SK-N-SH treated with all-trans-retinoic acid at 6 μM for 48 hours (cell line): Measurements from ENCODE around the gene LGR4.

ENCODE experiments used
- ESRRG ChIP-seq: fragments of 250-450 bp; sonication (Bioruptor Pico); IDR thresholded peaks from 2 replicates; pipeline ENCODE4 v1.6.1; 2021; ENCODE audit warnings: mild to moderate bottlenecking
- OSR1 ChIP-seq: fragments of 250-450 bp; sonication (Bioruptor Pico); IDR thresholded peaks from 2 replicates; pipeline ENCODE4 v1.8.0; 2022; ENCODE audit warnings: moderate library complexity, mild to moderate bottlenecking, inconsistent platforms
- TF ChIP-seq, protein P1 (sequence below): fragments of 250-450 bp; sonication (Bioruptor Pico); IDR thresholded peaks from 2 replicates; pipeline ENCODE4 v1.8.0; 2021; ENCODE audit warnings: low read depth, mild to moderate bottlenecking, moderate library complexity, borderline replicate concordance
- TF ChIP-seq, protein P2 (sequence below): fragments of 250-450 bp; sonication (Bioruptor Pico); IDR thresholded peaks from 2 replicates; pipeline ENCODE4 v1.8.0; 2020; ENCODE audit warnings: mild to moderate bottlenecking, moderate library complexity, borderline replicate concordance
- TF ChIP-seq, protein P3 (sequence below): fragments of 250-450 bp; sonication (Bioruptor Pico); IDR thresholded peaks from 2 replicates; pipeline ENCODE4 v1.5.1; 2021; ENCODE audit warnings: mild to moderate bottlenecking, moderate library complexity

DNA sequence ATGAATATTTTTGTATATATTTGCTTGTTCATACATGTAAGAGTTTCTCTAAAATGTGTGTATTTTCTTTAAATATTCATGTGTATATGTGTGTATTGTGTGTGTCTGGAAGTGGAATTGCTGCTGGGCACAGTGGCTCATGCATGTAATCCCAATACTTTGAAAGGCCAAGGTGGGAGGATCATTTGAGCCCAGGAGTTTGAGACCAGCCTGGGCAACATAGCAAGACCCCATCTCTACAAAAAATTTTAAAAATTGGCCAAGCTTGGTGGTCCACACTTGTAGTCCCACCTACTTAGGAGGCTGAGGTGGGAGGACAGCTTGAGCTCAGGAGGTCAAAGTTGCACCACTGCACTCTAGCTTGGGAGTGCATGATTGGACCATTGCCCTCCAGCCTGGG, 4.7 kb upstream of the LGR4 start:
- TF ChIP-seq, protein P1, sequence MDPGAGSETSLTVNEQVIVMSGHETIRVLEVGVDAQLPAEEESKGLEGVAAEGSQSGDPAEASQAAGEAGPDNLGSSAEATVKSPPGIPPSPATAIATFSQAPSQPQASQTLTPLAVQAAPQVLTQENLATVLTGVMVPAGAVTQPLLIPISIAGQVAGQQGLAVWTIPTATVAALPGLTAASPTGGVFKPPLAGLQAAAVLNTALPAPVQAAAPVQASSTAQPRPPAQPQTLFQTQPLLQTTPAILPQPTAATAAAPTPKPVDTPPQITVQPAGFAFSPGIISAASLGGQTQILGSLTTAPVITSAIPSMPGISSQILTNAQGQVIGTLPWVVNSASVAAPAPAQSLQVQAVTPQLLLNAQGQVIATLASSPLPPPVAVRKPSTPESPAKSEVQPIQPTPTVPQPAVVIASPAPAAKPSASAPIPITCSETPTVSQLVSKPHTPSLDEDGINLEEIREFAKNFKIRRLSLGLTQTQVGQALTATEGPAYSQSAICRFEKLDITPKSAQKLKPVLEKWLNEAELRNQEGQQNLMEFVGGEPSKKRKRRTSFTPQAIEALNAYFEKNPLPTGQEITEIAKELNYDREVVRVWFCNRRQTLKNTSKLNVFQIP (CRISPR knock-in tag) = no peak
- TF ChIP-seq OSR1 (CRISPR knock-in tag) = no peak
- TF ChIP-seq, protein P2, sequence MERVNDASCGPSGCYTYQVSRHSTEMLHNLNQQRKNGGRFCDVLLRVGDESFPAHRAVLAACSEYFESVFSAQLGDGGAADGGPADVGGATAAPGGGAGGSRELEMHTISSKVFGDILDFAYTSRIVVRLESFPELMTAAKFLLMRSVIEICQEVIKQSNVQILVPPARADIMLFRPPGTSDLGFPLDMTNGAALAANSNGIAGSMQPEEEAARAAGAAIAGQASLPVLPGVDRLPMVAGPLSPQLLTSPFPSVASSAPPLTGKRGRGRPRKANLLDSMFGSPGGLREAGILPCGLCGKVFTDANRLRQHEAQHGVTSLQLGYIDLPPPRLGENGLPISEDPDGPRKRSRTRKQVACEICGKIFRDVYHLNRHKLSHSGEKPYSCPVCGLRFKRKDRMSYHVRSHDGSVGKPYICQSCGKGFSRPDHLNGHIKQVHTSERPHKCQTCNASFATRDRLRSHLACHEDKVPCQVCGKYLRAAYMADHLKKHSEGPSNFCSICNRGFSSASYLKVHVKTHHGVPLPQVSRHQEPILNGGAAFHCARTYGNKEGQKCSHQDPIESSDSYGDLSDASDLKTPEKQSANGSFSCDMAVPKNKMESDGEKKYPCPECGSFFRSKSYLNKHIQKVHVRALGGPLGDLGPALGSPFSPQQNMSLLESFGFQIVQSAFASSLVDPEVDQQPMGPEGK = no peak
- TF ChIP-seq, protein P3, sequence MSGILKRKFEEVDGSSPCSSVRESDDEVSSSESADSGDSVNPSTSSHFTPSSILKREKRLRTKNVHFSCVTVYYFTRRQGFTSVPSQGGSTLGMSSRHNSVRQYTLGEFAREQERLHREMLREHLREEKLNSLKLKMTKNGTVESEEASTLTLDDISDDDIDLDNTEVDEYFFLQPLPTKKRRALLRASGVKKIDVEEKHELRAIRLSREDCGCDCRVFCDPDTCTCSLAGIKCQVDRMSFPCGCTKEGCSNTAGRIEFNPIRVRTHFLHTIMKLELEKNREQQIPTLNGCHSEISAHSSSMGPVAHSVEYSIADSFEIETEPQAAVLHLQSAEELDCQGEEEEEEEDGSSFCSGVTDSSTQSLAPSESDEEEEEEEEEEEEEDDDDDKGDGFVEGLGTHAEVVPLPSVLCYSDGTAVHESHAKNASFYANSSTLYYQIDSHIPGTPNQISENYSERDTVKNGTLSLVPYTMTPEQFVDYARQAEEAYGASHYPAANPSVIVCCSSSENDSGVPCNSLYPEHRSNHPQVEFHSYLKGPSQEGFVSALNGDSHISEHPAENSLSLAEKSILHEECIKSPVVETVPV (CRISPR knock-in tag) = no peak
- no peak for TF ChIP-seq ESRRG
